ENCODE data around the gene NUDT16L1. TPM values are rescaled to one million over a fixed set of nuclear protein-coding genes. Genes with fewer than 3 reads are reported as not detected.
"Not testable (repeated sequence)": the region's sequence is repeated elsewhere in the genome, so short reads cannot be mapped to it uniquely, and the experiment has no call there.

NUDT16L1 gene
- total RNA-seq, 1 donor, result 28.5 TPM

GRCh38 chr16:4734063-4734729 lies 40.8 kb downstream of the NUDT16L1 start, which contains the start of the genes ANKS3 and DNAAF8:
Gene ANKS3, minus strand, starts transcription at chr16:4734271. Its CDS starts 4,122 bp downstream, at chr16:4730149.
Gene DNAAF8, plus strand, starts transcription at chr16:4734537. Its CDS starts 1,978 bp downstream, at chr16:4736515.
- peak; percentile 98 for DNase-seq (ENCODE audit: low read depth)

DNA sequence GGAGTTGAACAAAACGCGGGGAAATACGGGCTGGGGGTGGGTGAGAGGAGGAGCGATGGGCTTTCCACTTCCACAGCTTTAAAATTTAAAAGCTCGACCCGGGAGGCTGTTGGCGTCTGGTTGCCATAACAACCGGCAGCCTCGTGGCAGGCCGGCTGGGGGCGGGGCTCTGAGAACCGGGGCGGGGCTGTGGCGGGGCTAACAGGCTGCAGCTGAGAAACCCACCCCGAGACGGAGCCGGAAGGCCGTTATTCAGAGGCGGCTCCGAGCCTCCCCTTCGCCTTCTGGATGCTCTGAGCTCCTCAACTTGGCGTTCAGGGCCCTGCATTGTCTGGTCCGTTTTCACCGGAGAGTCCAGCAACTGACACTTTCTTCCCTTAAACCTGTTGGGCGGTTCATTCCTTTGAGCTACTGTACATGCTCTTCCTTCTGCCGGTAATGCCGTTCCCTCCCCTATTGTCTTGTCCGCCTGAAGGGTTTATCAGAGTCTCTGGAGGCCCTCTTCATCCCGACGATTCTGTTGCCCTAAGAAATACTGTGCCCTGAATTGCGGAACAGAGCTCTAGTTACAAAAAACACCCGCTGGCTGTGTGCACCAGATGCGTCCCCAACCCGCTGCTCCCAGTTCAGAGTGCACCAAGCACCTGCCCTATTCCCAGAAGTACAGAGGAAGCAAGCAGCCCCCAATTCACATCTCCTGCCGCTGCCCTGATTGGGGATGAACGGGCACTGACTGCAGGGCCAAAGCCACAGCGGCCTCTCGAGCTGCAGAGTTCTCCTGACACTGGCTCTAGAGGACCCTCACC lies 41.6 kb downstream of the NUDT16L1 start:
- no peak for TF ChIP-seq CTCF (IDR thresholded peaks at IDR 0.05; ENCODE audit: insufficient read depth, low read depth, low read length)
- peak; percentile 83 for DNase-seq (ENCODE audit: low read depth)
- H3K4me3 ChIP-seq (ENCODE audit: low read depth, low read length), result peak overlapping the region; percentile 87

More at GRCh38 chr16:4734063-4734729, 40.8 kb downstream of the NUDT16L1 start, which contains the start of the genes ANKS3 and DNAAF8:
- peak within 1 kb of the TSS; percentile 87 for H3K4me3 ChIP-seq (ENCODE audit: low read depth, low read length)
- TF ChIP-seq CTCF (IDR thresholded peaks at IDR 0.05; ENCODE audit: insufficient read depth, low read depth, low read length), result no peak

DNA sequence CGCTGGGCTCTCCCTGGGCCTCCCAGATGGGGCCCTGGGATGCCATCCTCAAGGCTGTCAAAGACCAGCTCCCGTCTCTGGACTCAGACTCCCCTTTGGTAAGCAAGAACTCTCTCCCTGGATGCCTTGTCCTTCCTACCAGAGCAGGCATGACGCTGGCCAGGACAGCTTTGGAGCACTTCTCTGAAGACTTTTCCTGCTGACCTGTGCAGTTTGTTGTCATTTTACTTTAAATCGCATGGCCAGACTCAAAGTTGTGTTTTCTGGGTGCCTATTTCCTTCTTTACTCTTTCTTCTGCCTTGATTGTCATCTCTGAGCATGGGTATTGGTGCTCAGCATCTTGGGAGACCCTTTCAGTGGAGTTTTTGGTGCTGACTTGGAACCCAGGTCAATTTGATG lies 43.2 kb downstream of the NUDT16L1 start:
- no peak for DNase-seq (ENCODE audit: low read depth)
- no peak overlapping the region for H3K4me3 ChIP-seq (ENCODE audit: low read depth, low read length)
- no peak for TF ChIP-seq CTCF (IDR thresholded peaks at IDR 0.05; ENCODE audit: insufficient read depth, low read depth, low read length)

DNA sequence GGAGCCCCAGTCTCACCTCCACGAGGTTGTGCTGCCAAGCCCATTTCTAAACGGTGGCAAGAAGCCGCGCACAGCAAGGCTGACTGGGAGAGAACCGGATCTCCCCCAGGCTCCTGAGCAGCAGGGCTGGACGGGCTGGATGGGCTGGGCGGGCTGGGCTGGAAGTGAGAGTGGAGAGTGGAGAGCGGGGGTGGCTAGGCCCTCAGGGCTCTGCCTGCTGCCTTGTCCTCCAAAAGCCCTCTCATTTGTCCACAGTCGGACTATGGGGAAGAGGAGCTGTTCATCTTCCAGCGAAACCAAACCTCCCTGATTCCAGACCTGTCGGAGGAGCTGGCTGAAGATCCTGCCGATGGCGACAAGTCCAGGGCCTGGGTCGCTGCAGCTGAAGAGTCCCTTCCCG lies 44.2 kb downstream of the NUDT16L1 start:
- no peak overlapping the region for H3K4me3 ChIP-seq (ENCODE audit: low read depth, low read length)
- no peak for DNase-seq (ENCODE audit: low read depth)
- no peak for TF ChIP-seq CTCF (IDR thresholded peaks at IDR 0.05; ENCODE audit: insufficient read depth, low read depth, low read length)

- DNase-seq (ENCODE audit: low read depth); H3K4me3 ChIP-seq (ENCODE audit: low read depth, low read length): not testable (repeated sequence)
These were observed 45.0 kb downstream of the NUDT16L1 start for GRCh38 chr16:4738370-4738769.

DNA sequence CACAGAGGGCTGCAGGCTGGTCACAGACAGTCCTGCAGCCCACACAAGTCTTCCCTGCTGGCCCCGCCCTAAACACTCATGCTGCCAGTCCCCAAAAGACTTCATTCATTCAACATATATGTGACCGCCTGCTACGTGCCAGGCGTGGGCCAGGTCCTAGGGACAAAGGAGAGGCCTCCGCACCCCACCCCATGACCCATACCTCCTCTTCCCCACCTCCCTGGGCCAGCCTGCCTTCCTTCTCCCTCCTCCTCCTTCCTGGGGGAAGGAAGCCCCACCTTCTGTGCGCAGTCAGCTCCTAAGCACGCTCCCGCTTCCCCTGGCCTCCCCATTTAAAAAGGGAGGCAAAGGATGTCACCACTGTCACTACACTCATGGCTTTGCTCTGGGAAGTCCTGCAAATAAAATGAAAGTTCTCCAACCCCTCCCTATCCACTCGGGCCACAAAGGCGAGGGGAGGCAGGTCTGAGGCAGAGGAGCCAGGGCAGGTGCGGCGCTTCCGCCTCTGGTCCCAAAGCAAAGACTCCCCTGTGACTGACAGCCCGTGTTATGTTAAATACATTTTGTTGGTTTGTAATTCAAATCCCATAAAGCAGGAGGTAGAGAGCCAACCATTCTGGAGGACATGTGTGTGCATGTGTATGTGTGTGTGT lies 50.0 kb downstream of the NUDT16L1 start:
- H3K4me3 ChIP-seq (ENCODE audit: low read depth, low read length), result no peak overlapping the region
- TF ChIP-seq CTCF (IDR thresholded peaks at IDR 0.05; ENCODE audit: insufficient read depth, low read depth, low read length), result no peak
- DNase-seq (ENCODE audit: low read depth), result no peak

Measured in fibroblast of villous mesenchyme (primary cell).